ENCODE measurements around the gene B4GALNT2.

GRCh38 chr17:49194297-49194607 is 61.7 kb downstream of the B4GALNT2 start:
- TF ChIP-seq CTCF (IDR thresholded peaks at IDR 0.05) (no peak), POLR2A (IDR thresholded peaks at IDR 0.05) (no peak)
